ENCODE measurements around the gene ROCK2.

- no peak for TF ChIP-seq POLR2A (IDR thresholded peaks at IDR 0.05; ENCODE audit: extremely low read depth, insufficient read length)
- TF ChIP-seq CTCF (IDR thresholded peaks at IDR 0.05; ENCODE audit: low read depth, low read length), result no peak
Measured at GRCh38 chr2:11157296-11157695, 187.1 kb downstream of the ROCK2 start.
